Stimulated activated naive CD8-positive, alpha-beta T cell treated with anti-CD3 and anti-CD28 coated beads, Interleukin-15, Interleukin-2, amounts not matched to agents 100 ng/mL and 50 ng/mL, for 24 hours (primary cell): ENCODE measurements around the gene IER5.
"Not testable (repeated sequence)": the region's sequence is repeated elsewhere in the genome, so short reads cannot be mapped to it uniquely, and the experiment has no call there.

ENCODE experiments used
- H3K27ac Mint-ChIP-seq: one replicate; pipeline ENCODE4 v1.8.0; 2021; ENCODE audit warnings: mild to moderate bottlenecking, mixed read lengths
- H3K27me3 Mint-ChIP-seq: one replicate; pipeline ENCODE4 v1.8.0; 2021; ENCODE audit warnings: mixed read lengths
- H3K36me3 Mint-ChIP-seq: one replicate; pipeline ENCODE4 v1.8.0; 2021; ENCODE audit warnings: low read depth, mixed read lengths
- H3K4me1 Mint-ChIP-seq: one replicate; pipeline ENCODE4 v1.8.0; 2021; ENCODE audit warnings: low read depth, mixed read lengths
- H3K4me3 Mint-ChIP-seq: one replicate; pipeline ENCODE4 v1.8.0; 2021; ENCODE audit warnings: mild to moderate bottlenecking, mixed read lengths
- H3K9me3 Mint-ChIP-seq: one replicate; pipeline ENCODE4 v1.8.0; 2021; ENCODE audit warnings: mixed read lengths

IER5 gene

DNA sequence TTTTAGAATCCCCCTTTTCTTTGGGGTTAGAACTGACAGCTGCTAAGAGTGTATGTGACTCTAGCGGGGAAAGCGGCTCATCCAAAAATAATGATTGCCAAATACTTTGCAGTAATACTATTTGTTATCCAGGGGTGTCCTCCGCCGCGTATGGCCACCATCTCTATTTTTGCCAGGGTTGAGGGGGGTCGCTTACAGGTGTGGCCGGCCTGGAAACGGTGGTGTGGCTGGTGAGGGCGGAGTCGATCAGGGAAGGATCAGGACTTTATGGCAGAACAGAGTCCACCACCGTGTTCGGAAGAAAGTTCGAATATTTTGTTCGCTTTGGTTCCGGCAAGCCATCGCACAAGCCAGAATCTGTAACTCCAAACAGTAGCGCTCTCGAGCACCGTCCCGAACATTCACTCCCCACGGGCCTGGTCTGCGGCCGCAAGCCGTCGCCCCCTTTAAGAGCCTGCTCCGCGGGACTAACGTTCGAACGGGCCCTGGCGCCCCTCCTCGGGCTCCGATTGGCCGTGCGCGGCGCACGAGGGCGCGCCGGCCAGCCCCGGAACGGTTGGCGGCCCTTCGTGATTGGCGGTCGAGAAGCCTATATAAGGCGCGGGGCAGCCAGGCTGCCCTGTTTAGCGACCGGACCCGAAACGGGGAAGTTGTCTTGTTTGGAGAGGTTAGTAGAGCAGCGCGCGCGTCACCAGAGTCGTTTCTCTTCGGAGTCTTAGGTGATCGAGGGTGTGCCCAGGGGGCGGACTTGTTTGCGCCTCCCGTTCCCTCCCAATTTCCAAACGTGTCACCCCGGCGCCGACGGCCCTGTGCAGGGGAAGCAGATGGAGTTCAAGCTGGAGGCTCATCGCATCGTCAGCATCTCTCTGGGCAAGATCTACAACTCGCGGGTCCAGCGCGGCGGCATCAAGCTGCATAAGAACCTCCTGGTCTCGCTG is at the start of gene IER5:
IER5 (plus strand) TSS at position 622 of the 938 bp plus-strand sequence; CDS start at position 825, 203 bp downstream.
- peaks cover 53% of the 10 kb centered on the region for H3K4me1 Mint-ChIP-seq
- H3K36me3 Mint-ChIP-seq: peaks cover 44% of the 10 kb centered on the region
- no peaks in the 10 kb centered on the region for H3K27me3 Mint-ChIP-seq
- H3K9me3 Mint-ChIP-seq: no peaks in the 10 kb centered on the region
- H3K4me3 Mint-ChIP-seq: peak within 1 kb of the TSS; percentile 100
- H3K27ac Mint-ChIP-seq: peak within 1 kb of the TSS; percentile 99

DNA sequence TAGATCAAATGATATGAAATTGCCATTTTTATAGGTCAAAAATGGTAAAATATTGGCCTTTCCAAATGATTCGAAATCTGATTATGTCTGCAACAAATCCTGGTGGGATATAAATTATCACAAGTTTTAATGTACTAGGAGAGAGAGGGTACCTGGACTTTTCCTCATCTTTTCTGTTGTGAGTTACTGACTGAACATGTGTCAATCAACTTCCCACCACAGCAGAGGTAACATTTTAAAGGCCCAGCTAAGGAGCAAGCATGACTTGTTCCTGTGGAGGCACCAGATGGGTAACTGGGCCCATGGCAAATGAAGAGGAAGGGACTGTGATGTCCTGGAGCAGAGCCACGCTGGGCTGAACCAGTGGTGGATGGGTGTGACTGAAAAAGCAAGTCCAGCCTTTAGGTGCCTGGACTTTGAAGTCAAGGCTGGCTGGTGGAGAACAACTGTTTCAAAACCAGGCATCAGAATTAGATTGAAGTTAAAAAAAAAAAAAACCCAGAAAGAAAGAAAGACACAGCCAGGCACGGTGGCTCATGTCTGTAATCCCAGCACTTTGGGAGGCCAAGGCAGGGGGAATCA is 48.1 kb upstream of the IER5 start:
- H3K27me3 Mint-ChIP-seq: no peaks in the 10 kb centered on the region
- H3K9me3 Mint-ChIP-seq: no peaks in the 10 kb centered on the region
- H3K4me3 Mint-ChIP-seq: no peak overlapping the region
- no peak overlapping the region for H3K27ac Mint-ChIP-seq
- H3K4me1 Mint-ChIP-seq: peaks cover 85% of the 10 kb centered on the region
- H3K36me3 Mint-ChIP-seq: peaks cover 41% of the 10 kb centered on the region

DNA sequence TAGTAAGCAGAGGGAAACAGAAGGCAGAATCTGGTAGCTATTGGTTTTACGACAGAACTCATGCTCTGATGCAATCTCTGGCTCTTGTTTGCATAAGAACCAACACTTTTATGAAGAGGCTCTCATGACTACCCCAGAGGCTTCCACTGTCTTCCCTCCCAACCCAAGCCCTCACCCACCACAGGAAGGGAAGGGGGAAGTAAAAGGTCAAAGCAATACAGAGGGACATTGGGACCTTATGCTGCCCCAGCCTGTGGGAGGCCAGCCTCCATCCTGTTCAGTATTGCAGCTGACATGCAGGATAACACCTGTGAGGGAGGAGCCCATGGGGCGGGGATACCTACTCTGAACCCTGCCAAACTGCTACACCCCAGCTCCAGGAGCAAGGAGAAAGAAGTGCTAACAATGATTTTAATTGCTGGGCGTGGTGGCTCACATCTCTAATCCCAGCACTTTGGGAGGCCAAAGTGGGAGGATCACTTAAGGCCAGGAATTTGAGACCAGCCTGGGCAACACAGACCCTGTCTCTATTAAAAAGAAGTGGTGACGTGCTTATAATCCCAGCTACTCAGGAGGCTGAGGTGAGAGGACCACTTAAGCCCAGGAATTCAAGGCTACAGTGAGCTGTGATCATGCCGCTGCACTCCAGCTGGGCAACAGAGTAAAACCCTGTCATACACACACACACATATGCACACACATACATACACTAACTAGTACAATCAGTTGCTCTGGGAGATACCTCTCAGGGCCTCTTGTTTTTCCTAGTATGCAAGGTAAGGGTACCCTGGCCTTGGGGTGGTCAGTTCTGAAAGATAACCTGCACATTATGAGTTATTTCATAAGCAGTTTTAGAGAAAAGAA is 45.2 kb upstream of the IER5 start:
- peak overlapping the region; percentile 74 for H3K27ac Mint-ChIP-seq
- peaks cover 56% of the 10 kb centered on the region for H3K4me1 Mint-ChIP-seq
- H3K36me3 Mint-ChIP-seq: peaks cover 39% of the 10 kb centered on the region
- no peaks in the 10 kb centered on the region for H3K9me3 Mint-ChIP-seq
- H3K4me3 Mint-ChIP-seq: peak overlapping the region; percentile 25
- H3K27me3 Mint-ChIP-seq: no peaks in the 10 kb centered on the region

DNA sequence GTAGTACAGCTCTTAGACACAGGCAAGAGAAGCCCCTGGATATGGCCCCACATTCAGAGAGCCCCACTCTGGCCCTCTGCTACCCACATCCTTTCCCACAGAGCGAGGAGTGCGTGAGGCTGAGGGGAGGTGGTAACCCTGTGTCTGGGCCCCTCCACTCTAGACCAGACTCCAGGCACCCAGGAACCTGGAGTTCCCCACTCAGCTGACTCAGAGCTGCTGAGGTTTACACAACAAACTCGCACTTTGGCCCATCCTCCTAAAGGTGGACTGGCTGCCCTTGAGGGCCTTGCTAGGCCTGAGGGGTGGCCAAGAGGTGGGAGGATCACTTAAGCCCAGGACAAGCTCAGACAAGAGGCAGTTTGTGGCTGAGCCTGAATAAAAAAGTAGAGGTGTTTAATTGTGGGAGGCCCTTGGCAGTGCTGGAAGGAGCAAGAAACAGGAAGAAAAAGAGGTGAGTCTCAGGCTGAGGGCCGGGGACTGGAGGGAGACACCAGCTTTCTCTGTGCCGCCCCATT is 44.0 kb upstream of the IER5 start:
- Mint-ChIP-seq H3K4me1 (peaks cover 46% of the 10 kb centered on the region), H3K36me3 (peaks cover 31% of the 10 kb centered on the region), H3K27me3 (no peaks in the 10 kb centered on the region)

DNA sequence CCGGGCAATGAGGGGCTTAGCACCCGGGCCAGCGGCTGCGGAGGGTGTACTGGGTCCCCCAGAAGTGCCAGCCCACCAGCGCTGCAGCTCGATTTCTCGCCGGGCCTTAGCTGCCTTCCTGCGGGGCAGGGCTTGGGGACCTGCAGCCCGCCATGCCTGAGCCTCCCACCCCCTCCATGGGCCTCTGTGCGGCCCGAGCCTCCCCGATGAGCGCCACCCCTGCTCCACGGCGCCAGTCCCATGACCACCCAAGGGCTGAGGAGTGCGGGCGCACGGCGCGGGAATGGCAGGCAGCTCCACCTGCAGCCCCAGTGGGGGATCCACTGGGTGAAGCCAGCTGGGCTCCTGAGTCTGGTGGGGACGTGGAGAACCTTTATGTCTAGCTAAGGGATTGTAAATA is 42.6 kb upstream of the IER5 start:
- H3K4me3 Mint-ChIP-seq, H3K9me3 Mint-ChIP-seq, H3K27me3 Mint-ChIP-seq, H3K27ac Mint-ChIP-seq: not testable (repeated sequence)
- peaks cover 37% of the 10 kb centered on the region for H3K4me1 Mint-ChIP-seq
- peaks cover 26% of the 10 kb centered on the region for H3K36me3 Mint-ChIP-seq

More for the DNA sequence above, 44.0 kb upstream of the IER5 start:
- Mint-ChIP-seq H3K9me3 (no peaks in the 10 kb centered on the region), H3K4me3 (peak overlapping the region; percentile 27), H3K27ac (peak overlapping the region; percentile 77)

DNA sequence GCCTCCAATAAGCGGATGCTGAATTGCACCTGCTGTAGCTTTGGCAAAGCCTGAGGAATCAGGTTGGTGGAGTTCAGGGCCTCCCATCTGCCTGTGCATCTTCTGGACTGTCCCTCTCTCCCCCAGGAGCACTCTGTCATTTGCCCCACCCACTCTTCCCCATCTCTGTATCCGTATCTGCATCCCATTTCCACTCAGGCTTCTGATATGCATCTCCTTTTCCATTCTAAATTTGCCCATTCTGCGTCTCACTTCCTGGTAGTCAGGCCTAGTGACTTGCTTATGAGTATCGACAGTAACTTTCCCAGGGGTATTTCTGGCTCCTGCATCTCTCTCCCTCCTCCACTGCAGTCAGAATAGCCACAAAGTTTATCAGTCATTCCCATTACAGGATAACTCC is 39.1 kb upstream of the IER5 start:
- H3K36me3 Mint-ChIP-seq: peaks cover 26% of the 10 kb centered on the region
- H3K9me3 Mint-ChIP-seq: no peaks in the 10 kb centered on the region
- peaks cover 8% of the 10 kb centered on the region for H3K4me1 Mint-ChIP-seq
- no peak overlapping the region for H3K27ac Mint-ChIP-seq
- no peak overlapping the region for H3K4me3 Mint-ChIP-seq
- no peaks in the 10 kb centered on the region for H3K27me3 Mint-ChIP-seq

DNA sequence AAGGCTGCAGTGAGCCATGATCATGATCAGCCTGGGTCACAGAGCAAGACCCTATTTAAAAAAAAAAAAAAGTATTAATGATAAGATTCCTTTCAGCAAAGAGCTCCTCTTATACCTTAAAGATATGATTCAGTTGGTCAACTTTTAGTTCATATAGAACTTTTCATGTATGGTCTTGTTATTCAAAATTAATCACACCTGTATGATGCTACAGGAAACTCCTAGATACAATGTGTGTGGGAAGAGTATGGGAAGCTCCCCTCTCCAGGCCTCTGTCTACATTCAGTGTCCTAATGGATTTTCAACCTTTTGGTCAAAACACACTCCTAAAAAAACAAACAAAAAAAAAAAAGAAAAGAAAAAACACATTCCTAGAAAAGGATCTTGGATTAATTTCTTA is 37.6 kb upstream of the IER5 start:
- H3K4me3 Mint-ChIP-seq: no peak overlapping the region
- H3K4me1 Mint-ChIP-seq: no peaks in the 10 kb centered on the region
- peaks cover 30% of the 10 kb centered on the region for H3K36me3 Mint-ChIP-seq
- no peaks in the 10 kb centered on the region for H3K9me3 Mint-ChIP-seq
- H3K27me3 Mint-ChIP-seq: no peaks in the 10 kb centered on the region
- H3K27ac Mint-ChIP-seq: no peak overlapping the region

DNA sequence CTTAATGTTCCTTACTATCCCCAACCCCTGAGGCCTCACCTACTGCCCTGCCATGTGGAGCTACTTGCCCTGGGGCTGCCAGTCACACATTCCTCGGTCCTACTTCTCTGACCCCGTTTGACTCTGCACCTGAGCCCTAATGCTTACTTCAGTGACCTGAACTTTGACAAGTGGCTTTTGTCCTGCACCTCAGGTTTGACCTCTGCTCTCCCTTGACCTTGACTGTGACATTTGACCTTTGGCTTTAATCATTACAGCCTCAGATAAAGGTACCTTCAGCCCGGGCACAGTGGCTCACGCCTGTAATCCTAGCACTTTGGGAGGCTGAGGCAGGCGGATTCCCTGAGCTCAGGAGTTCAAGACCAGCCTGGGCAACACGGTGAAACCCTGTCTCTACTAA is 31.9 kb upstream of the IER5 start:
- no peaks in the 10 kb centered on the region for H3K27me3 Mint-ChIP-seq
- peaks cover 13% of the 10 kb centered on the region for H3K9me3 Mint-ChIP-seq
- no peak overlapping the region for H3K27ac Mint-ChIP-seq
- no peak overlapping the region for H3K4me3 Mint-ChIP-seq
- H3K4me1 Mint-ChIP-seq: peaks cover 4% of the 10 kb centered on the region
- peaks cover 36% of the 10 kb centered on the region for H3K36me3 Mint-ChIP-seq

DNA sequence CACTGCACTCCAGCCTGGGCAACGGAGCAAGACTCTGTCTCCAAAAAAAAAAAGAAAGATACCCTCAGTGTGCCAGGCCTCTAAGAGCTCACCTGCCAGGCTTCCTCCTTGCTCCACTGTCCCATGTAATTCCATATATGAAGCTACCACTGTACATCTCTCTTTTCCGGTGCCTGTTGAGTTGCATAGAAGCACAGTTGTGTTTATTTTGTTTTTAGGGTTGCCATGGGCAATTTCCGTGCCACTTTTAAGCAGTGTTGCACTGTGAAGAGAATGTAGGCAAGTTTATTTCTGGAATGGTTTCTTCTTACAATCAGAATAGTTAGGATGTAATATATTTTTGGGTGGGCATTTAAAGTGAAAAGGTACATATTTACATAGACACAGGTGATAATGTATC is 31.4 kb upstream of the IER5 start:
- peaks cover 9% of the 10 kb centered on the region for H3K4me1 Mint-ChIP-seq
- H3K4me3 Mint-ChIP-seq: no peak overlapping the region
- H3K27me3 Mint-ChIP-seq: no peaks in the 10 kb centered on the region
- no peak overlapping the region for H3K27ac Mint-ChIP-seq
- peaks cover 13% of the 10 kb centered on the region for H3K9me3 Mint-ChIP-seq
- peaks cover 35% of the 10 kb centered on the region for H3K36me3 Mint-ChIP-seq

DNA sequence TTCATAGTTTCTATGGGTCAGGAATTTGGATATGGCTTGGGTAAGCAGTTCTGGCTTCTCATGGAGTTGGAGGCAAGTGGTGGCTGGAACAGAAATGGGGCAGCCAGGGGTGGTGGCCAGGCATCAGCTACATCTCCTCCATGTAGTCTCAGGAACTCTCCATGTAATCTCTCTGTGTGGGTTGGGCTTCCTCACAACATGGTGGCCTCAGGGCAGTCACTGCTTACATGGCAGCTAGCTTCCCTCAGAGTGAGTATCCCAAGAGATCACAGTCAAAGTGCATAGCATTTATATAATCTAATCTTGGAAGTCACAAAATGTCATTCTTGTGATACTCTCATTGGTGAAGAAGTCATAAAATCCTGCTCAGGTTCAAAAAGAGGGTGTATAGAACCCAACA is 29.1 kb upstream of the IER5 start:
- no peak overlapping the region for H3K27ac Mint-ChIP-seq
- peaks cover 31% of the 10 kb centered on the region for H3K36me3 Mint-ChIP-seq
- peaks cover 13% of the 10 kb centered on the region for H3K9me3 Mint-ChIP-seq
- H3K27me3 Mint-ChIP-seq: no peaks in the 10 kb centered on the region
- H3K4me3 Mint-ChIP-seq: no peak overlapping the region
- peaks cover 30% of the 10 kb centered on the region for H3K4me1 Mint-ChIP-seq

DNA sequence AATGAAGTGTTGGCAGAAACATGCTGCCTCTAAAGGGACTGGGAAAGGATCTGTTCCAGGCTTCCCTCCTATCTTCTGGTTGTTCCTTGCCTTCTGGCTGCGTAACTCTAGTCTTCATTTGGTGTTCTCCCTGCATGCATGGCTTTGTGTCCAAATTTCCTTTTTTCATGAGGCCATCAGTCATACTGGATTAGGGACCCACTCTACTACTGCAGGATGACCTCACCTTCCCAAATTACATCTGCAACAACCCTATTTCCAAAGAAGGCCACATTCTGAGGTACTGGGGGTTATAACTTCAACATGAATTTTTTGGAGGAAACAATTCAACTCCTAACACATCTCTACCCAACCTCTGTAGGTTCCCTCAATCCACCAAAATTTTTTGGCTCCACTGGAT is 28.4 kb upstream of the IER5 start:
- Mint-ChIP-seq H3K27ac (no peak overlapping the region), H3K36me3 (peaks cover 29% of the 10 kb centered on the region), H3K27me3 (no peaks in the 10 kb centered on the region)

DNA sequence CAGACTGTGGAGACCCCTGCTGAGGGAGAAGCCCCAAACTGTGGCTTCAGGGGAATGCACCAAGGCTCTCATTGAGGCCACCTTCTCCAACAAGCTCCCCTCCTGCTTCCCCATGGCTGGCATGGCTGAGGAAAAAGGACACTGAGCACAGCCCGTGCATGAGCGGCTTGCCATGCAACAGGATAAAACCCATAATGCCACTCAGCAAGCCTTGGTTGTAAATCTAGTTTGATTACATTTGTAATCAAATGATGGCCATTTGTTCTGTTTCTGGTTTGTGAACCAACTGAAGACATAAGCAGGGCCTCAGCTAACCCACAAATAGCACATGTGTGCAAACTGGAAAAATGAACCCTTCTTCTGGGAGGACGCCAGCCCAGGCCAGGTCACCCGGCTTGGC is 27.6 kb upstream of the IER5 start:
- Mint-ChIP-seq H3K9me3 (peaks cover 13% of the 10 kb centered on the region), H3K4me1 (peaks cover 30% of the 10 kb centered on the region), H3K36me3 (peaks cover 20% of the 10 kb centered on the region)
- not testable (repeated sequence) for H3K27me3 Mint-ChIP-seq, H3K4me3 Mint-ChIP-seq, H3K27ac Mint-ChIP-seq

More for the DNA sequence above, 28.4 kb upstream of the IER5 start:
- Mint-ChIP-seq H3K4me3 (no peak overlapping the region), H3K4me1 (peaks cover 30% of the 10 kb centered on the region), H3K9me3 (peaks cover 13% of the 10 kb centered on the region)

DNA sequence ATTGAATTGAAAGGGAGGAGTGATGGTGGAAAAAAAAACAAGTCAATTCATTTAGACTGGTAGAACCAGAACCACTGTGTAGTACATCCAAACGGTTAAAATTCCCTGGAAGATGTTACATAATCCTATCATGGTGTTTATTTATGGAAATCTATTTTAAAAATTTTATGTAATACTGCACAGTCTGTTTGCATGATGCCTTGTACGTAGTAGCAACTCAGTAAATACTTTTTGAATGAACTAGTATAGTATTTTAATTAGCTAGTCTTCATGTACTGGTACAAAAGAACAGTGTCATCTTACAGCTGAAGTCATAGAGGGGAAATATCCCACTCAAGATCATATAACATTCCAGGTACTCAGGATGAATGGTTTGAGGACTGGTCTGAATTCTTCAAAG is 27.0 kb upstream of the IER5 start:
- peaks cover 13% of the 10 kb centered on the region for H3K9me3 Mint-ChIP-seq
- H3K4me1 Mint-ChIP-seq: peaks cover 30% of the 10 kb centered on the region
- H3K27me3 Mint-ChIP-seq: no peaks in the 10 kb centered on the region
- peaks cover 20% of the 10 kb centered on the region for H3K36me3 Mint-ChIP-seq
- H3K4me3 Mint-ChIP-seq: no peak overlapping the region
- H3K27ac Mint-ChIP-seq: no peak overlapping the region

DNA sequence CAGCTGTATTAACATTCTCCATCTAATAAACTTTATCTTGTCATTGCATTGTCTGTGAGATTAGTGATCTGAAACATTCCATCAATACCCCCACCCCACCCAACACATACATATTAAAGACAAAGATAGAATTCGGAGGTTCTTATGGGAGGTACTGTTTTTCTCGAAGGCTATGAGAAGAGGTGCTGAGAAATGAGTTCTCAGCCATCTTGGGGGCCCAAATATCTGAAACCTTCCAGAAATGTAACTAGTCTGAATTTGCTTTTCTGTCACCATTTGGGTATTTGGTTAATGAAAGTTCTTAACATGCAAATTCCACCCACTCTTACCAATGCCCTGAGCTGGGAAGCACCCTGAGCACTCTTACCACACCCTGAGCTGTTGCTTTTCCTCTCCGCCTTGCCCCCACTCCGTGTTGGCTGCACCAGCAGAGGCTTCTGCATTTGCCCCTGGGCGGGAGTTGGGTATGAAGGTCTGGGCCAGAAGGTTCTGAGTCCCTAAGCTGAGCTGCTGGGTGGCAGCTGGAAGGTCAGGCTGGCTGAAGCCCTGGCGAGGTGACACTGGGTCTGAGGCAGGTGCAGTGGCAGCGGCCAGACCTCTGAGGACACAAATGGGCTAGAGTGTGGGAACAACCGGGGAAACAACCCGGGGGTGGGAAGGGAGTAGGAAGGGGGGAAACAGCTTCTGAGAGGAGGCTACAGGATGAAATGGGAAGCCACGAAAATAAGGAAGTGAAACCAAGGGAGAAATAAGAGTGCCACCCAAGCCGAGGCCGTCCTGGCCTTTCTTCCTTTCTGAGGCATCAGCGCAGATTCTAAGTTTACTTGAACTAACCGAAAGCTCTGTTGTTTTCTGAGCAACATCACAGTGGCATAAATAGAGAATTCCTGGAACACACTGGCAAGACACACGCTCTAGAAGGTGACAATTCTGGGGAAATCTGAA is 26.3 kb upstream of the IER5 start:
- H3K27me3 Mint-ChIP-seq: no peaks in the 10 kb centered on the region
- peaks cover 30% of the 10 kb centered on the region for H3K4me1 Mint-ChIP-seq
- H3K4me3 Mint-ChIP-seq: peak overlapping the region; percentile 74
- peaks cover 18% of the 10 kb centered on the region for H3K36me3 Mint-ChIP-seq
- H3K27ac Mint-ChIP-seq: peak overlapping the region; percentile 91
- H3K9me3 Mint-ChIP-seq: peaks cover 13% of the 10 kb centered on the region
